Skeletal muscle tissue (tissue), 4 donors: Measurements from ENCODE around the gene MED27. TPM values are rescaled to one million over a fixed set of nuclear protein-coding genes. Genes with fewer than 3 reads are reported as not detected.

Source experiments
- H3K27ac ChIP-seq: one replicate; pipeline ENCODE4 v1.7.0; 2013; ENCODE audit warnings: mild to moderate bottlenecking, low read depth, low read length, inconsistent platforms
- H3K27me3 ChIP-seq, 3 donors: one replicate each; pipeline ENCODE4 v1.7.0; 2013; ENCODE audit warnings: low read length in 3 of 3; ENCODE audit not compliant: control insufficient read depth in 3 of 3, insufficient read depth in 3 of 3
- H3K36me3 ChIP-seq, 3 donors: one replicate each; pipeline ENCODE4 v1.7.0; 2013; ENCODE audit warnings: low read length in 3 of 3; ENCODE audit not compliant: control insufficient read depth in 3 of 3, insufficient read depth in 3 of 3
- H3K4me1 ChIP-seq, 3 donors: one replicate each; pipeline ENCODE4 v1.7.0; 2013; ENCODE audit warnings: low read length in 3 of 3, mild to moderate bottlenecking in 3 of 3; ENCODE audit not compliant: control insufficient read depth in 3 of 3, insufficient read depth in 3 of 3
- H3K4me3 ChIP-seq, 3 donors: one replicate each; pipeline ENCODE4 v1.7.0; 2013; ENCODE audit warnings: low read length in 3 of 3
- H3K9ac ChIP-seq, 3 donors: one replicate each; pipeline ENCODE4 v1.7.0; 2013; ENCODE audit warnings: low read length in 3 of 3, mild to moderate bottlenecking in 3 of 3, moderate library complexity in 2 of 3, low read depth in 1 of 3
- H3K9me3 ChIP-seq, 3 donors: one replicate each; pipeline ENCODE4 v1.7.0; 2013; ENCODE audit warnings: low read length in 3 of 3; ENCODE audit not compliant: control insufficient read depth in 3 of 3
- total RNA-seq: library from RNA; depleted of rRNA; stranded (reverse); fragments of >200 nt; gene quantifications from one replicate; pipeline ENCODE4 v1.2.3, GENCODE V29; 2014
- donor health status: Osteomylitis.

Gene MED27
- total RNA-seq, 1 donor from 2014 or later = 6.3 TPM

GRCh38 chr9:131838530-131839280 is 241.0 kb downstream of the MED27 start:
- Histone ChIP-seq H3K4me1 (no peaks in the 10 kb centered on the region), H3K27ac (no peak overlapping the region), H3K27me3 (peaks cover 17 to 67% (median 51%) of the 10 kb centered on the region in 3 donors), H3K9me3 (peaks cover 5 to 8% (median 7%) of the 10 kb centered on the region in 3 donors), H3K36me3 (peaks cover 0 to 2% (median 0%) of the 10 kb centered on the region in 3 donors), H3K9ac (no peak overlapping the region), H3K4me3 (no peak overlapping the region)

GRCh38 chr9:131837836-131838235 is 241.8 kb downstream of the MED27 start:
- H3K4me1 ChIP-seq = no peaks in the 10 kb centered on the region
- peaks cover 0 to 2% (median 0%) of the 10 kb centered on the region in 3 donors for H3K36me3 ChIP-seq
- no peak overlapping the region for H3K27ac ChIP-seq
- H3K27me3 ChIP-seq = peaks cover 16 to 65% (median 50%) of the 10 kb centered on the region in 3 donors
- peaks cover 9 to 13% (median 12%) of the 10 kb centered on the region in 3 donors for H3K9me3 ChIP-seq
- H3K9ac ChIP-seq = no peak overlapping the region
- no peak overlapping the region for H3K4me3 ChIP-seq

- no peak overlapping the region for H3K9ac ChIP-seq
- H3K27me3 ChIP-seq = peaks cover 16 to 65% (median 50%) of the 10 kb centered on the region in 3 donors
- no peak overlapping the region for H3K27ac ChIP-seq
- H3K4me1 ChIP-seq = no peaks in the 10 kb centered on the region
- H3K9me3 ChIP-seq = peaks cover 9 to 13% (median 12%) of the 10 kb centered on the region in 3 donors
- no peak overlapping the region for H3K4me3 ChIP-seq
- H3K36me3 ChIP-seq = peaks cover 0 to 2% (median 0%) of the 10 kb centered on the region in 3 donors
Observed at GRCh38 chr9:131837316-131837715, 242.4 kb downstream of the MED27 start.

- no peak overlapping the region for H3K27ac ChIP-seq
- peaks cover 10 to 13% (median 12%) of the 10 kb centered on the region in 3 donors for H3K9me3 ChIP-seq
- peaks cover 16 to 65% (median 55%) of the 10 kb centered on the region in 3 donors for H3K27me3 ChIP-seq
- H3K9ac ChIP-seq = no peak overlapping the region
- no peak overlapping the region for H3K4me3 ChIP-seq
- peaks cover 0 to 2% (median 0%) of the 10 kb centered on the region in 3 donors for H3K36me3 ChIP-seq
- no peaks in the 10 kb centered on the region for H3K4me1 ChIP-seq
Observed at GRCh38 chr9:131836607-131837315, 242.9 kb downstream of the MED27 start.

- peaks cover 16 to 65% (median 52%) of the 10 kb centered on the region in 3 donors for H3K27me3 ChIP-seq
Observed at GRCh38 chr9:131836021-131836420, 243.6 kb downstream of the MED27 start.

GRCh38 chr9:131835151-131835910 is 244.3 kb downstream of the MED27 start:
- Histone ChIP-seq H3K4me3 (no peak overlapping the region), H3K27ac (no peak overlapping the region), H3K4me1 (no peaks in the 10 kb centered on the region), H3K27me3 (peaks cover 16 to 59% (median 49%) of the 10 kb centered on the region in 3 donors), H3K9me3 (peaks cover 10 to 17% (median 12%) of the 10 kb centered on the region in 3 donors), H3K36me3 (peaks cover 0 to 2% (median 0%) of the 10 kb centered on the region in 3 donors), H3K9ac (no peak overlapping the region)

More at GRCh38 chr9:131836021-131836420, 243.6 kb downstream of the MED27 start:
- no peaks in the 10 kb centered on the region for H3K4me1 ChIP-seq
- no peak overlapping the region for H3K27ac ChIP-seq
- H3K9me3 ChIP-seq = peaks cover 10 to 17% (median 12%) of the 10 kb centered on the region in 3 donors
- H3K36me3 ChIP-seq = peaks cover 0 to 2% (median 0%) of the 10 kb centered on the region in 3 donors
- H3K4me3 ChIP-seq = no peak overlapping the region
- no peak overlapping the region for H3K9ac ChIP-seq

GRCh38 chr9:131834721-131835120 is 244.9 kb downstream of the MED27 start:
- Histone ChIP-seq H3K9ac (no peak overlapping the region), H3K27me3 (peaks cover 16 to 52% (median 42%) of the 10 kb centered on the region in 3 donors), H3K4me3 (no peak overlapping the region), H3K9me3 (peaks cover 10 to 17% (median 12%) of the 10 kb centered on the region in 3 donors), H3K4me1 (no peaks in the 10 kb centered on the region), H3K27ac (no peak overlapping the region), H3K36me3 (peaks cover 0 to 2% (median 0%) of the 10 kb centered on the region in 3 donors)

- Histone ChIP-seq H3K27me3 (peaks cover 17 to 48% (median 35%) of the 10 kb centered on the region in 3 donors), H3K4me3 (peak overlapping the region in 1 of 3 donors; percentile 9), H3K9ac (no peak overlapping the region), H3K27ac (no peak overlapping the region), H3K36me3 (peaks cover 0 to 2% (median 0%) of the 10 kb centered on the region in 3 donors), H3K9me3 (peaks cover 10 to 17% (median 12%) of the 10 kb centered on the region in 3 donors), H3K4me1 (no peaks in the 10 kb centered on the region)
Observed at GRCh38 chr9:131833906-131834305, 245.8 kb downstream of the MED27 start.

- Histone ChIP-seq H3K4me3 (no peak overlapping the region), H3K9ac (no peak overlapping the region), H3K4me1 (no peaks in the 10 kb centered on the region), H3K27ac (no peak overlapping the region), H3K36me3 (peaks cover 0 to 2% (median 0%) of the 10 kb centered on the region in 3 donors), H3K9me3 (peaks cover 10 to 17% (median 12%) of the 10 kb centered on the region in 3 donors), H3K27me3 (peaks cover 16 to 46% (median 34%) of the 10 kb centered on the region in 3 donors)
Observed at GRCh38 chr9:131833083-131833482, 246.6 kb downstream of the MED27 start.
